Spleen (tissue), 7 donors: ENCODE results near the gene ETFBKMT.

ENCODE experiments used
- POLR2A ChIP-seq, 3 donors: fragments of 450-650 bp; IDR thresholded peaks; one replicate each; pipeline ENCODE4 v1.5.1; 2017; ENCODE audit warnings: antibody characterized with exemption in 3 of 3, mild to moderate bottlenecking in 1 of 3
- POLR2AphosphoS5 ChIP-seq, 3 donors: sonication (generic); formaldehyde crosslinking; IDR thresholded peaks; one replicate each; pipeline ENCODE4 v1.5.1; 2017; ENCODE audit warnings: antibody characterized with exemption in 3 of 3
- TF ChIP-seq, protein P1 (sequence below), 11 experiments: fragments of 200-600 bp in 7 of 11; fragments of 450-650 bp in 4 of 11; sonication (generic) in 4 of 11; IDR thresholded peaks in 8 of 11; conservative IDR thresholded peaks in 3 of 11; 1 replicate in 7 of 11; 2 replicates in 4 of 11; pipeline versions ENCODE4 v1.4.0 to v1.8.0; 2016 to 2021; ENCODE audit warnings: antibody characterized with exemption in 11 of 11, inconsistent platforms in 4 of 11, mild to moderate bottlenecking in 1 of 11
- donor health status: DM: no; HTN: no; CAD: no; lungs with moderate emphysema.
- donor health status: DM: no; HTN: no; CAD: no.
- donor health status: DM: no; HTN: no; CAD: no.

- TF ChIP-seq, protein P1, sequence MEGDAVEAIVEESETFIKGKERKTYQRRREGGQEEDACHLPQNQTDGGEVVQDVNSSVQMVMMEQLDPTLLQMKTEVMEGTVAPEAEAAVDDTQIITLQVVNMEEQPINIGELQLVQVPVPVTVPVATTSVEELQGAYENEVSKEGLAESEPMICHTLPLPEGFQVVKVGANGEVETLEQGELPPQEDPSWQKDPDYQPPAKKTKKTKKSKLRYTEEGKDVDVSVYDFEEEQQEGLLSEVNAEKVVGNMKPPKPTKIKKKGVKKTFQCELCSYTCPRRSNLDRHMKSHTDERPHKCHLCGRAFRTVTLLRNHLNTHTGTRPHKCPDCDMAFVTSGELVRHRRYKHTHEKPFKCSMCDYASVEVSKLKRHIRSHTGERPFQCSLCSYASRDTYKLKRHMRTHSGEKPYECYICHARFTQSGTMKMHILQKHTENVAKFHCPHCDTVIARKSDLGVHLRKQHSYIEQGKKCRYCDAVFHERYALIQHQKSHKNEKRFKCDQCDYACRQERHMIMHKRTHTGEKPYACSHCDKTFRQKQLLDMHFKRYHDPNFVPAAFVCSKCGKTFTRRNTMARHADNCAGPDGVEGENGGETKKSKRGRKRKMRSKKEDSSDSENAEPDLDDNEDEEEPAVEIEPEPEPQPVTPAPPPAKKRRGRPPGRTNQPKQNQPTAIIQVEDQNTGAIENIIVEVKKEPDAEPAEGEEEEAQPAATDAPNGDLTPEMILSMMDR (IDR thresholded peaks at IDR 0.05 in 8 of 11, conservative IDR thresholded peaks at IDR 0.05 in 3 of 11), result no peak
- no peak for TF ChIP-seq POLR2A (IDR thresholded peaks at IDR 0.05)
- no peak for TF ChIP-seq POLR2AphosphoS5 (IDR thresholded peaks at IDR 0.05)
These were observed 27.7 kb upstream of the ETFBKMT start for GRCh38 chr12:31631809-31632208.
